HG03571 (cell line): ENCODE data around the gene RAD54L.
"Not testable (repeated sequence)": the region's sequence is repeated elsewhere in the genome, so short reads cannot be mapped to it uniquely, and the experiment has no call there.

Experiments
- ATAC-seq: cut with Tn5 transposase; IDR thresholded peaks from one replicate; pipeline ENCODE4 v1.9.1; 2021; ENCODE audit not compliant: unreplicated experiment

The RAD54L gene

GRCh38 chr1:46247436-46248121 is at the start of gene RAD54L:
RAD54L (plus strand) TSS chr1:46247763; CDS start chr1:46248406, 643 bp downstream.
- ATAC-seq, result peak; percentile 88

- peak; percentile 87 for ATAC-seq
These were observed 49.4 kb upstream of the RAD54L start, which contains the start of gene POMGNT1 for GRCh38 chr1:46197964-46198811. POMGNT1 (minus strand) TSS chr1:46198434; CDS start chr1:46197821, 613 bp downstream.

GRCh38 chr1:46199233-46199749 is 48.3 kb upstream of the RAD54L start:
- no peak for ATAC-seq

- no peak for ATAC-seq
These were observed 43.7 kb upstream of the RAD54L start for GRCh38 chr1:46203738-46204405.

GRCh38 chr1:46204406-46204742 is 43.2 kb upstream of the RAD54L start:
- ATAC-seq, result no peak

GRCh38 chr1:46205141-46205540 is 42.4 kb upstream of the RAD54L start:
- no peak for ATAC-seq

GRCh38 chr1:46205791-46206190 is 41.8 kb upstream of the RAD54L start:
- ATAC-seq, result no peak

- no peak for ATAC-seq
These were observed 41.2 kb upstream of the RAD54L start for GRCh38 chr1:46206399-46206798.

- no peak for ATAC-seq
These were observed 37.0 kb upstream of the RAD54L start for GRCh38 chr1:46210561-46210960.

- ATAC-seq, result no peak
These were observed 36.5 kb upstream of the RAD54L start for GRCh38 chr1:46211051-46211450.

GRCh38 chr1:46215504-46215903 is 32.1 kb upstream of the RAD54L start:
- no peak for ATAC-seq

- no peak for ATAC-seq
These were observed 29.1 kb upstream of the RAD54L start for GRCh38 chr1:46218443-46218842.

- ATAC-seq, result no peak
These were observed 27.7 kb upstream of the RAD54L start for GRCh38 chr1:46219551-46220520.

GRCh38 chr1:46220808-46221207 is 26.8 kb upstream of the RAD54L start:
- no peak for ATAC-seq

GRCh38 chr1:46221749-46222148 is 25.8 kb upstream of the RAD54L start:
- ATAC-seq, result no peak

GRCh38 chr1:46223055-46223454 is 24.5 kb upstream of the RAD54L start:
- not testable (repeated sequence) for ATAC-seq

GRCh38 chr1:46223472-46223943 is 24.1 kb upstream of the RAD54L start:
- no peak for ATAC-seq

- ATAC-seq, result no peak
These were observed 22.6 kb upstream of the RAD54L start for GRCh38 chr1:46224966-46225365.

- not testable (repeated sequence) for ATAC-seq
These were observed 16.3 kb upstream of the RAD54L start for GRCh38 chr1:46231231-46231630.

GRCh38 chr1:46236882-46237281 is 10.7 kb upstream of the RAD54L start:
- ATAC-seq, result no peak
